NCI-H345 treated with DMSO at 0.1 percent for 48 hours (cell line): ENCODE data around the gene NOL7.

Experiments used
- DNase-seq: peaks from one replicate; lab custom pipeline; 2025; ENCODE audit not compliant: unreplicated experiment; lab: John Stamatoyannopoulos, UW

The NOL7 gene

DNA sequence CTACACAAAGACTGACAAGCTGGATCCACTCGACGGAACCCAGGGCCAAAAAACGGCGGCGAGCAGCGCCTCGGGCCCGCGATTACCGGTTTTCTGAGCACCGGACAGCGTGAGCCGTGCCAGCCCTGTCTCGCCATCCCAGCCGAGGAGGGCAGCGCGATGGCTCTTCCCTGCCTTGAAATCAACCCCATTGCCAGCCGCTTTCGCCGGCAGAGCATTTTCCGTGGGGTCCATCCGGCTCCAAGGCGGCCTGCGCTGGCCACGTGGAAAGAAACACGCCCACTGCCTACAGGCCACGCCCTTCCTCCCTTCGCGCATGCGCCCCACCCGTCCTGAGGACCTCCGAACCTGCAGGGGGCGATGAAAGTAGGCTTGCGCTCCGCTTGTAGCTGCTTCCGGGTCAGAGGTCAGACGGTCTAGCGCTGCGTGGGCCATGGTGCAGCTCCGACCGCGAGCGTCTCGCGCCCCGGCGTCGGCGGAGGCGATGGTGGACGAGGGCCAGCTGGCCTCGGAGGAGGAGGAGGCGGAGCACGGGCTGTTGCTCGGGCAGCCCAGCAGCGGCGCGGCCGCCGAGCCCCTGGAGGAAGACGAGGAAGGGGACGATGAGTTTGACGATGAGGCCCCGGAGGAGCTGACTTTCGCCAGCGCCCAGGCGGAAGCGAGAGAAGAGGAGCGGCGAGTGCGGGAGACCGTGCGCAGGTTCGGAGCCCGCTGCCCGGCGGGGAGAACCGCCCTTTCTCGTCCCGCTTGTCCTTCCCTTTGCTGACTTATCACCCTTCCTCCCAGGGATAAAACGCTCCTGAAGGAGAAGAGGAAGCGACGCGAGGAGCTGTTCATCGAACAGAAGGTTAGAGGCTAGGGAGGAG lies at the start of gene NOL7:
Gene NOL7 (plus strand): TSS at position 410 of the 866 bp plus-strand sequence. CDS start 24 bp downstream, at position 434.
- peak; percentile 17 for DNase-seq

DNA sequence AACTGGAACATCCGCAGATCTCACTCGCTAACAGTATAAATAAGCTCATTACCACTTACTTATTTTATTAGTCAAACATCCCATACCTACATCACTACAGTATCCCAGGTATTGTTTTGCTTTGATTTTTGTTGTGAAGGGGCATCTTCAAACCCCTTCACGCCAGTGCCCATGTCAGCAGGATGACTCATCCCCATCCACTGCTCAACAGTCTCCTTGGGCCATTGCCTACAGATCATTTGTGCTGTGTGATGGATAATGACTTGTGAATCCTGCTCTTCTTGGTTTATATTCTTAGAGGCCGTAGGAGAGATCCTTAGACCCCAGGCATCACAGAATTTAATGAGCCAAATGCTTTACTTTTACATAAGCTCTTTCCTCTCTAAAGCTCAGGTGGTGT lies 49.2 kb upstream of the NOL7 start:
- no peak for DNase-seq

DNA sequence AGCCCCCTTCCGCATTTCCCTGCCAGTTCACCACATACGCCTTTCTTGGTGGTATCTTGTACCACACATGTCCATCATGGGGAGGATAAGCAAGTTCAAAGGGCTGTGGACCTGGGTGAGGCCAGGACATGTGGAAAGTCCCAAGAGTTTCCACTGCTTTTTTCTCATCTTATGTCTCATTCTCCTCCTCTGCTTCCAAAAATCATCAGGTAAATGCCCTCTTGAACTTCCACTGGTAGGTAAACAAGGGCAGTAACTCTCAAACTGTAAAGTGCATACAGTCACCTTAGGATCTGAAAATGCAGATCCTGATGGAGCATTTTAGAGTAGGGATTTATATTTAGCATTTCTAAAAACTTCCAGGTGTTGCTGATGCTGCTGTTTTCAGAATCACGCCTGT lies 48.6 kb upstream of the NOL7 start:
- DNase-seq, result no peak

DNA sequence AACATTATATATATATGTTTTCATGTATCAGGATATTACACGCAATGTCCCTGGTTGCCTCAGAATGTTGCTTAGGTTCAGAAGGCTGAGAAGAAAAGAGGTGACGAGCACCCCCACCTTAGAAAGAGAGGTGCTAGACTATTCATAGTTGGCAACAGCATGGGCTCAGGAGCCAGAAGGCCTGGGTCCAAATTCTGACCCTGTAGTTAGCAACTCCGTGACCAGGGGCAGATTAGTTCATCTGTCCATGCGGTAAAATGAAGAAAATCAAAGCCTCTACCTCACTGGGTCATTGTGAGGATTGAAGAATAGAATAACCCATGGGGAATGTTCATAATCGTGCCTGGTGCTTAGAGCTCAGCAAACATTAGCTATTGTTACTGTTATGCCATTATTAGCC lies 46.2 kb upstream of the NOL7 start:
- DNase-seq, result no peak

DNA sequence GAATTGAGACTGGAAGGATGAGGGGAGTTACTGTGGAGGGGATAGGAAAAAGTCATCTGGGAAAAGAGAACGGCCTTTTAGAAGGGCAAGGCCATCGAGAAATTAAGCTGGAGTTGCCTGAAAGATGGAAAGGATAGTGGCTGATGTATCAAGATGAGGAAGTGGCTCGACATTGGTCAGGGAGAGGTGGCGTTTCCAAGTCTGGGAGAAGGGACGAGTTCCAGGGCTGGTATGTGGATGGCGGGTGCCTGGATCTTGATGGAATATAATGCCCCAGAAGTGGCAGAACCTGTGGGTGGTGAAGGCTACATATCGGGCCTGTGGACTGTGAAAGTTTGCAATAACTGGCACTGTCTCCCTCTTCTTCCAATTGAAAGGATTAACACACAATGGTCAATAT lies 42.9 kb upstream of the NOL7 start:
- DNase-seq, result no peak

DNA sequence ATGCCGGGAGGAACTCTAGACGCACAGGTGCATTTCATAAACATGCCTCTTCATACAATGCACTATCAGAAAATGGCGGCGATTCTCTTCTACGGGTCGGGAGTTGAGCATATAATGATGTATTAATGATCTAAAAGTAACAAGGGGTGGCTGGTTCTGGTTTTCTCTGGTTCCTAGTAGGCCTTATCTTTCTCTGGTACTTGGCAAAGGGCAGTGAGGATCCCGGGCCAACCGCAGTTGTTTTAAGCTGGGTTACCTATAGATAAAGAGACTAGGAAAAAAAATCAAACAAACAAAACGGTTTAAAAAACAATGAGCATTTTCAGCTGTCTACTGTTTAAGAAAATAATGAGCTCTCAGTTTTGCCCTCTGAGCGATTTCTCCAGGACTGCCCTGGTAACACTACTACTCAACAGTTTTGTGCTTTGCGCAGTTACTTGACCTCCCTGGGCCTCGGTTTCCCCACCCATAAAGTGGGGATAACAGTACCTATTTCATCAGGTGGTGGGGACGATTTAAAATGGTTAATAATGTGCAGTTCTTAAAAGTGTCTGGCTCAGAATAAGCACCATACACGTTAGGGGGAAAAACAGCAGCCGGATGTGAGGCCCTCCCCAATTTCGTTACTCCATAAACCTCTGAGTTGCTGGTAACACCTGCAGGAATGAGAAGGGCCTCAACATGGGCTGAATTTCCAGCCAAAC lies 42.0 kb upstream of the NOL7 start:
- no peak for DNase-seq

DNA sequence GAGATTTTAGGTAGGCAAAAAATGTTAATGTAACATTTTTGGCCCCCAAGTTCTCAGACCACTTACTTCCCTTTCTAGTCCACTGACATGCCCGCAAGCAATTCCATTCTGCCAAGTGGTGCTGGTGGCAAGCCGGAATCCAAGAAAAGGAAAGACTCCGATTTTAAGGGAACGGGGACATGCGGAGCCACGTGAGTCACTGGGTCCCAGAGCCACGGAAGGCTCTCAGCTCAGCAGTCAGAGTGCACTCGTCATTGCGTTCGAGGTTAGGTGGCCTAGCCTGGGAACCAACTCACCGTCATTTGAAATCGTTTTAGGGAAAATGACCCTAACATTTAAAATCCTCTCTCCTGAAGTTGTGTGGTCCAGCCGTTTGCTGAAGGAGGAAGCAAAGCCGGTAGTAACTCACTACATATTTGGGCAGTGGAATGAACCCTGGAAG lies 41.4 kb upstream of the NOL7 start:
- no peak for DNase-seq

DNA sequence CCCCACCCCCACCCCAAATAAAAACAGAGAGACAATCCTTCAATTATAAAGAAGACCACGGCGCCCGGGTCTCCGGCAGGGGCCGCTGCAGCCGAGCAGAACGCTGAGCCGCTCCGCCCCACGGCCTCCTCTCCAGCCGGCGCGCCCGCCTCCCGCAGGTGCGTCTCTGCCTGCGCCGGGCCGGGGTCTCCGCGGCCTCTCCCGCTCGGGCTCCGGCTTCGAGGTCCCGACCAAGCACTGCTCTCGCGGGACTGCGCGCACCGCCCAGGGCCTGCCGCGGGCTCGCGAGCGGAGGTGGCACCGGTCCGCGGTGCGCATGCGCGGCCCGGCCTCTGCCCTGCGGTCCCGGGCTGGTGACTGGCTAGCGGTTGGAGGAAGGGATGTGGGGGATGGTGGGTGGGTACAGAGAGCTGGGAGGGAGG lies 41.0 kb upstream of the NOL7 start:
- peak; percentile 20 for DNase-seq

DNA sequence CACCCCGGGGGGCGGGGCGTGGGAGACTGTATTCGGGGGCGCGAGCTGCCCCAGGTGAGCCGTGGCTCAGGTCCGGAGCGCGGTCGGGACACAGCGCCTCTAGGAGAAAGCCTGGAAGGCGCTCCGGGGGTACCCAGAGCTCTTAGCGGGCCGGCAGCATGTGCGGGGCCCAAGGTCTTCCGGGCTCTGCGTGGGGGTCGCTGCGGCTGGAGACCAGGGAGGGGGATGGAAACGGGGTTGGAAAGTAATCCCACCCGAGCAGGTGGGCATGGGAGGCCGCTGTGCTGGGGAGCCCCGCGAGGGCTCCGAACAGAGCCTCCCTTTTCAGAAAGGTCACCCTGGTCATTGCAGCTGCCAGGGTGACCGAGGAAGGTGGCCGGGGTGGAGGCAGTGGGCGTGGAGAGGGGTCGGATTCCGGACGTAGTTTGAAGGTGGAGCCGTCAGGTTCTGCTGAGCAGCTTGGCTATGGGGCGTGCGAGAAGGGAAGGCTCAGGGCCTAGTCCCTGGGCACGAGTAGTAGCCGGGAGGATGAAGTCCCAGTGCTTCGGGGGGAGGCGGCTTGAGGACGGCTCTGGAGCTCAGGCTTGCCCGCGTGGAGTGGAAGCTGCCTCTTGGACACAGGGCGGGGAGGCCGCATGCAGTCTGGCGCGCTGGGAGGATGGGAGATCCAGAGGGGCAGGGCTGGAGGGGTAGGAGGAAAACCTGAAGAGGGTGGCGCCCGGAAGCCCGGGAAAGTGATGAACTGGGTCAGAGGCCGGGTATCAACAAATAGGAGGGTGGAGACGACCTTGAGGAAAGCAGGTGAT lies 40.4 kb upstream of the NOL7 start, which contains the start of gene SIRT5:
Gene SIRT5 (plus strand): TSS at position 31 of the 806 bp plus-strand sequence. CDS start 9,510 bp downstream, outside the sequence.
- peak; percentile 35 for DNase-seq

DNA sequence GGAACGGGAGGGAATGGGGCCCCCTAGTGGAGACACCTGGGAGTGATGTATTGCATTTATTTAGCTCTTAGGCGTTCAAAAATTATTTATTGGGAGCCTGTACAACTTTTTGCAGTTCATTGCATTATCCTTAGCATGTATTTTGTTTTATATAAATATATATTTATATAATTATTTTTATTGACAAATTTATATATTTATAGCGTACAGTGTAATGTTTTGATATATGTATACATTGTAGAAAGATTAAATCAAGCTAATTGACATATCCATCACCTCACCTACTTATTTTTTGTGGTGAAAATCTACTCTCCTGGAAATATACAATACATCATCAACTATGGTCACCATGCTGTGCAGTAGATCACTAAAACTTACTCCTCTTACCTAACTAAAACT lies 39.8 kb upstream of the NOL7 start:
- DNase-seq, result no peak

DNA sequence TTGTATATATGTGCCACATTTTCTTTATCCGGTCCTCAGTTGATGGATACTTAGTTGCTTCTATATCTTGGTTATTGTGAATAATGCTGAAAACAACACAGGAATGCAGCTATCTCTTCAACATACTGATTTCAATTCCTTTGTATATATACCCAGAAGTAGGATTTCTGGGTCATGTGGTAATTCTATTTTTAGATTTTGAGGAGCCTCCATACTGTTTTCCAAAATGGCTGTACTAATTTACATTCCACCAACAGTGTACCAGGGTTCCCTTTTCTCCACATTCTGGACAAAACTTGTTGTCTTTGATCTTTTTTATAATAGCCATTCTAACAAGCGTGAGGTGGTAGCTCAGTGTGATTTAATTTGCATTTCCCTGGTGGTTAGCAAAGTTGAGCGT lies 39.1 kb upstream of the NOL7 start:
- DNase-seq, result no peak

DNA sequence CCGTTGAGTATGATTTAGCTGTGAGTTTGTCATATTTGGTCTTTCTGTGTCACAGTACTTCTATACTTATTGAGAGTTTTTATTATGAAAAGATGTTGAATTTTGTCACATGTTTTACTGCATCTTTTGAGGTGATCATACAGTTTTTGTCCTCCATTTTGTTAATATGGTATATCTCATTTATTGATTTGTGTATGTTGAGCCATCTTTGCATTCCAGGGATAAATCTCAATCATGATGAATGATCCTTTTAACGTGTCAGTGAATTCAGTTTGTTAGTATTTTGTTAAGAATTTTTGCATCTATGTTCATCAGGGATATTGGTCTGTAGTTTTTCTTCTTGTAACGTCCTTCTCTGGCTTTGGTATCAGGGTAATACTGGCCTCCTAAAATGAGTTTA lies 37.2 kb upstream of the NOL7 start:
- no peak for DNase-seq

DNA sequence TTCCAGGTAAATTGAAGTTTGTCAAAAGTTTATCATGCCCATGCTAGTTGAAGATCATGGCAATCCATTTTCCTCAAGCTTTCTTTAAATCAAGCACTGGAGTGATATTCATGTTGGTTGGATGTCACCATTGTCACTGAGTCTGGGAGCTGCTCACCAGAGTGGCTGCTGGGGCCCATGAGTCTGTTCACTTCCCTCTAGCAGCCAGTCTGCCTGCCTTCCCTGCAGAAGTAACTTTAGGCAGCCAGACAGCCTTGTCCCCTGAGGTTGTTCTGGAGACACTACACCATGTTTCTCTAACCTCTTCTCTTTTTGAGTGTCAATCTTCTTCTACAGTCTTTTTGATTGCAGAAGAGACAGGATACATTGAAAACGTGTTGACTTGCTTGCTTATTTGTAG lies 35.2 kb upstream of the NOL7 start:
- DNase-seq, result no peak

DNA sequence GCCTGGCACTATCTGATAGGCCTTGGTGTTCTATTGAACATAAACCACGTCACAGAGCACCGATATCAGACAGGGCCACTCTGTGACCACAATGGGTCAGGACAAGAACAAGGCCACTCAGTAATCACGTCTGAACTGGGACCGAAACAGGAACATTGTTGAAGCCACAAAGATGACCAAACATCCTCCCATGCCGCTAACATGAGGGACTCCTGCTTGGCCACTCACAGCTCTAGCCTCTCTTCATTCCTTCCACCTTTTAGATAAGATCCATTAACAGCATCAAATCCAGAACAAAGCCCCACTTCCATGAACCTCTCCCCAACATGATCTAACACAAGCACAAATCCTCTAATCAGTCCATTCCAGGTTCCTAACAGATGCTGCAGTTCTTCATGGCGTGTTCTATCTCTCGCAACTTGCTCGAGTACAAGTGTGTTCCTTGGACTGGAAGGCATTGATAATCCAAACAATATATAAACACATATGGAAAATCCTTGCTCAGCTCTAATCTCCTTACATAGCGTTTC lies 33.4 kb upstream of the NOL7 start:
- DNase-seq, result no peak

DNA sequence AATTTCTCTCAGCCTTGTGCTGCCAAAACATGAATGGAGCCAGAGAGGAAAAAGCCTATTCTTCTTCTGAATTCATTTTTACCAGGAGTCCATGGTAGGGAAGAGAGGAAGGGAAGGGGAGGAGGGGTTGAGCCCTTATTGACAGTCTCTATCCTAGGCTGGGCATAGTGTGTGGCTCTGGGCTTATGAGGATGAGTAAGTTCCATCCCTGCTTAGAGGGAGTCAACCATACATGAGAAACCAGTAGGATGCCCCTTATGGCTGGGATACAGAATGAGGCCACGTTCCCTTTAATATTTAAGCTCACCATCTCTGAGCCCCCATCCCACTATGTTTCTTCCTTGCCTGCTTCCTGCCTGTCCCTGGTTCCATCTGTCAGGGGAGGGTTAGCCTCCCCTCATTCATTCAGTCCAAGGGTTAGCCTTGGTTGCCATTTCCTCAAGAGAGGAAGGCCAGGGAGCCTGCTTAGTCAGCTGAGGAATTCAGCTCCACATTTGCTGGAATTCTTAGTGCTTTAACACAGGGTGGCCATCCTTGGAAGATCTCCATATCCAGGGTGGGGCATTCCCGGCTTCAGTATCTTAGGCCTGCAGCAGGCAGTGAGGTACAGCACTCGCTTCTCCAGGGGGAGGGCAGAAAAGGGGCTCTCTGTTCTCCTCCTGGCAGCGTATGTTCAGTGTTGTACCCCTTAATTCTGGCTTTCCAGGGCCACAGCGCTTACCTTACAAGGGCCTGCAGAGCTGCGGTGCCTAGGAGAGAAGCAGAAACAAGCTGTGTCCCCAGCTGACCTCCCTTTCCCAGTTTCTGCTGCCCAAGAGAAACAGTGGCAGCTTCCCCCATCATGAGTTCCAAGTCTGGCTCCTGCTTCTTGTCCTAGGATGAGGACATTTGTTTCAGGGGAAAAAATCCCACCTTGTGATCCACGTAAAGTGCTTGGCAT lies 28.3 kb upstream of the NOL7 start:
- DNase-seq, result no peak

DNA sequence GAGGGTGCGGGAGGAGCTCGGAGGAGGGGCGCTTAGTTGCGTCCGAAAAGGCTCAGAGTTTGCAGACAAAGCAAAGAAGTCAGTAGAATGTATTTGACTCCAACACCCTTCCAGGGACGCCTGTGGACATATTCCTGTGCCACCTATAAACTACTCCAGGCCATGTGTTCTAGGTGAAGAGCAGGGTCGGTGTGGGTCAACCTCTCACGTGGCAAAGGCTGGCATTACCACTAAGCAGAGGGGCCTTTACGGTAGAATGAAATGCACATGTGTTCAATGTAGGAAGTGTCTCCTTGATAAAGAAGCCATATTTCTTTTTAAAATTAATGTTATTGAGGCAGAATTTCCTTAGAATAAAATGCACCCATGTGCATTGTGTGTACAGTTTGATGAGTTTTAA lies 25.3 kb upstream of the NOL7 start:
- no peak for DNase-seq

DNA sequence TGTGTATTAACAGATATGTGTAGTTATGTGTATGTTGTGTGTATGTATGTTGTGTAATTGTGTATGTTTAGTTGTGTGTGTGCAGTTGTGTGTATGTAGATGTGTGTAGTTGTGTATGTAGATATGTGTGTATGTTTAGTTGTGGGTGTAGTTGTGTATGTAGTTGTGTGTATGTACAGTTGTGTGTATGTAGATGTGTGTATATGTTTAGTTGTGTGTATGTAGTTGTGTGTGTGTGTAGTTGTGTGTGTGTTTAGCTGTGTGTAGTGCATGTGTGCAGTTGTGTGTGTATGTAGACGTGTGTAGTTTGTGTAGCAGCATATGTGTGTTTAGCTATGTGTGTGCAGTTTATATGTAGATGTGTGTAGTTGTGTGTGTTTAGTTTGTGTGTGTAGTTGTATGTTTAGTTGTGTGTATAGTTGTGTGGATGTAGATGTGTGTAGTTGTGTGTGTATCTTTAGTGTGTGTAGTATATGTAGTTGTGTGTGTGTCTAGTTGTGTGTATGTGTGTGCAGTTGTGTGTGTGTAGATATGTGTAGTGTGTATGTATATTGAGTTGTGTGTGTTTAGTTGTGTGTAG lies 24.5 kb upstream of the NOL7 start:
- DNase-seq, result no peak

DNA sequence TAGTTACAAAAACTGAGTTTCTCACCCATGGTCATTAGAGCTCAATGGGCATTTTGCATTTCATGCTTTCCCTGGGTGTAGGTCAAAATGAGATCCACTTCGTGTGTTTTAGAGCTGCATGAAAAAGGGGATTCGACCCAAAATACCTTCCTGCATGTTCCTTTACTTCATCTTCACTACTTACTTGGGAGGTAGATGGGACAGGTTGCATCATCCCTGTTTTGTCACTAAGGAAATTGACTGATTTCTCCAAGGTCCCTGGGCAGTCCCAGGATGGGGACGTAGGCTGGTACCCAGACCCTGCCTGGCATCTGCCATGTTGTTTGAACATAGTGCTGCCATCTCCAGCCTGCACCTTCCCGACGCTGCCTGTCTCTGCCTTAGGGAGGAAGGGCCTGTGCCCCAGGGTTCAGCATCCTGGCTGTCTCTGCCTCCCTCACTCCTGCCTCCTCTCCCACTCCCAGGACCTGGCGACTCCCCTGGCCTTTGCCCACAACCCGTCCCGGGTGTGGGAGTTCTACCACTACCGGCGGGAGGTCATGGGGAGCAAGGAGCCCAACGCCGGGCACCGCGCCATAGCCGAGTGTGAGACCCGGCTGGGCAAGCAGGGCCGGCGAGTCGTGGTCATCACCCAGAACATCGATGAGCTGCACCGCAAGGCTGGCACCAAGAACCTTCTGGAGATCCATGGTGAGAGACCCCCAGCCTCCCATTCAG lies 23.8 kb upstream of the NOL7 start:
- DNase-seq, result no peak

DNA sequence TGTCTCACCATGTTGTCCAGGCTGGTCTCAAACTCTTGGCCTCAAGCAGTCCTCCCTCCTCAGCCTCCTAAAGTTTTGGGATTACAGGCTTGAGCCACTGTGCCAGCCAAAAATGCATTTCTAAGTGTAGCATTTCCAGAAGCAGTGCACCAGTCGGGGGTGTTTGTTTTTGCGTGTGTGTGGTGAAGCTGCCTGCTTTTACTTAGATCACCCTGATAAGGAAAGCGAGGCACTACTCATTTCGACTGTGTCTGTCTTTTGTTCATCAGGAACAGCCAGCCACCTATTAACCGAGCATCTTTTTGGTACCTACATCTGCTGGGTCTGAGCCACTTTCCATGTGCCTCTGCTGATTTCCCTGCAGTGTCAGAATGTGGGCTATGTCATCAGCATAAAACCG lies 22.0 kb upstream of the NOL7 start:
- no peak for DNase-seq
